Chondrocyte (in vitro differentiated cells): ENCODE measurements around the gene SYNGR3. TPM values are rescaled to one million over a fixed set of nuclear protein-coding genes. Genes with fewer than 3 reads are reported as not detected.
A peak's percentile ranks its signal among the peaks of the same experiment; 100 is the strongest.

Source experiments
- DNase-seq: peaks from one replicate; pipeline ENCODE4 v3.0.0; 2021; ENCODE audit warnings: mixed read lengths, low spot score
- H3K27ac Mint-ChIP-seq: one replicate; pipeline ENCODE4 v1.8.0; 2021; ENCODE audit warnings: mild to moderate bottlenecking, moderate library complexity, mixed read lengths; ENCODE audit not compliant: unreplicated experiment
- H3K27me3 Mint-ChIP-seq: 2 replicates; pipeline ENCODE4 v1.8.0; 2021; ENCODE audit warnings: low read depth, mixed read lengths
- H3K36me3 Mint-ChIP-seq: 2 replicates; pipeline ENCODE4 v1.8.0; 2021; ENCODE audit warnings: low read depth, mixed read lengths
- H3K4me1 Mint-ChIP-seq: 2 replicates; pipeline ENCODE4 v1.8.0; 2021; ENCODE audit warnings: low read depth, mild to moderate bottlenecking, mixed read lengths
- H3K4me3 Mint-ChIP-seq: one replicate; pipeline ENCODE4 v1.8.0; 2021; ENCODE audit warnings: mild to moderate bottlenecking, moderate library complexity, mixed read lengths; ENCODE audit not compliant: unreplicated experiment
- H3K9me3 Mint-ChIP-seq: 2 replicates; pipeline ENCODE4 v1.8.0; 2021; ENCODE audit warnings: low read depth, mixed read lengths
- CTCF ChIP-seq: fragments of 200-600 bp; sonication (generic); IDR thresholded peaks from 2 replicates; pipeline ENCODE4 v1.5.0; 2021; ENCODE audit warnings: antibody characterized with exemption, mild to moderate bottlenecking, moderate library complexity
- total RNA-seq: library from RNA; stranded (reverse); gene quantifications from 3 replicates; pipeline ENCODE4 v1.2.1, GENCODE V29; 2021

Gene SYNGR3
- total RNA-seq, 1 donor from 2014 or later, result 0.67 TPM

- peak; percentile 86 for DNase-seq
- TF ChIP-seq CTCF, result no peak
- Mint-ChIP-seq H3K4me3 (no peak overlapping the region), H3K36me3 (peaks cover 15% of the 10 kb centered on the region), H3K27me3 (no peaks in the 10 kb centered on the region), H3K9me3 (no peaks in the 10 kb centered on the region), H3K4me1 (peaks cover 24% of the 10 kb centered on the region), H3K27ac (no peak overlapping the region)
Observed at GRCh38 chr16:1974157-1975070, 15.4 kb upstream of the SYNGR3 start.

GRCh38 chr16:1975432-1976215 lies 14.1 kb upstream of the SYNGR3 start:
- H3K4me3 Mint-ChIP-seq, result no peak overlapping the region
- no peak for DNase-seq
- no peaks in the 10 kb centered on the region for H3K9me3 Mint-ChIP-seq
- H3K36me3 Mint-ChIP-seq, result peaks cover 16% of the 10 kb centered on the region
- peaks cover 24% of the 10 kb centered on the region for H3K4me1 Mint-ChIP-seq
- no peak overlapping the region for H3K27ac Mint-ChIP-seq
- no peaks in the 10 kb centered on the region for H3K27me3 Mint-ChIP-seq
- TF ChIP-seq CTCF, result no peak

- no peaks in the 10 kb centered on the region for H3K27me3 Mint-ChIP-seq
- H3K4me3 Mint-ChIP-seq, result no peak overlapping the region
- H3K27ac Mint-ChIP-seq, result no peak overlapping the region
- H3K36me3 Mint-ChIP-seq, result peaks cover 16% of the 10 kb centered on the region
- H3K9me3 Mint-ChIP-seq, result no peaks in the 10 kb centered on the region
- no peak for DNase-seq
- no peak for TF ChIP-seq CTCF
- H3K4me1 Mint-ChIP-seq, result peaks cover 19% of the 10 kb centered on the region
Observed at GRCh38 chr16:1976216-1976520, 13.6 kb upstream of the SYNGR3 start.

GRCh38 chr16:1976951-1977874 lies 12.6 kb upstream of the SYNGR3 start:
- H3K27me3 Mint-ChIP-seq, result no peaks in the 10 kb centered on the region
- H3K36me3 Mint-ChIP-seq, result peaks cover 16% of the 10 kb centered on the region
- TF ChIP-seq CTCF, result no peak
- no peak for DNase-seq
- peaks cover 10% of the 10 kb centered on the region for H3K4me1 Mint-ChIP-seq
- no peak overlapping the region for H3K4me3 Mint-ChIP-seq
- no peaks in the 10 kb centered on the region for H3K9me3 Mint-ChIP-seq
- no peak overlapping the region for H3K27ac Mint-ChIP-seq

GRCh38 chr16:1977875-1978268 lies 11.9 kb upstream of the SYNGR3 start:
- Mint-ChIP-seq H3K27me3 (no peaks in the 10 kb centered on the region), H3K4me1 (peaks cover 6% of the 10 kb centered on the region), H3K4me3 (no peak overlapping the region), H3K27ac (no peak overlapping the region), H3K9me3 (no peaks in the 10 kb centered on the region), H3K36me3 (peaks cover 16% of the 10 kb centered on the region)
- no peak for DNase-seq
- TF ChIP-seq CTCF, result no peak
